ENCODE data around the gene MMP26.

DNA sequence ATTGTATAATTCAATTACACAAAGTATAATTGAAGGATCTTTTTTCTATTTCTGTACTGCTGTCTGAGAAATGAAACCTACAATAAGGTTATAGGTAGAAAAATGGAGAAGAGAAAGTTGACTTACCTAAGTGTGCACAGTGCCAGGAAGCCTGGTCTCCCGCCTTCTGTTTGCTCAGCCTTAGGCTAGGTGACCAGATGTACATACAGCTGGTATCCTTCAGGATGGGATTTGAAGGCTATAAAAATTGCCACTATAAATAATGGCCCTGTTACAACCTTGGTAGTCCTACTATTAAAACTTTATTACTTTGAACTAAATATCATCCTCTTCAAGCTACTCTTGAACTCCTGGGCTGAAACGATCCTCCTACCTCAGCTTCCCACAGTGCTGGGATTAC lies 26.6 kb upstream of the MMP26 start:
- TF ChIP-seq, protein P1, sequence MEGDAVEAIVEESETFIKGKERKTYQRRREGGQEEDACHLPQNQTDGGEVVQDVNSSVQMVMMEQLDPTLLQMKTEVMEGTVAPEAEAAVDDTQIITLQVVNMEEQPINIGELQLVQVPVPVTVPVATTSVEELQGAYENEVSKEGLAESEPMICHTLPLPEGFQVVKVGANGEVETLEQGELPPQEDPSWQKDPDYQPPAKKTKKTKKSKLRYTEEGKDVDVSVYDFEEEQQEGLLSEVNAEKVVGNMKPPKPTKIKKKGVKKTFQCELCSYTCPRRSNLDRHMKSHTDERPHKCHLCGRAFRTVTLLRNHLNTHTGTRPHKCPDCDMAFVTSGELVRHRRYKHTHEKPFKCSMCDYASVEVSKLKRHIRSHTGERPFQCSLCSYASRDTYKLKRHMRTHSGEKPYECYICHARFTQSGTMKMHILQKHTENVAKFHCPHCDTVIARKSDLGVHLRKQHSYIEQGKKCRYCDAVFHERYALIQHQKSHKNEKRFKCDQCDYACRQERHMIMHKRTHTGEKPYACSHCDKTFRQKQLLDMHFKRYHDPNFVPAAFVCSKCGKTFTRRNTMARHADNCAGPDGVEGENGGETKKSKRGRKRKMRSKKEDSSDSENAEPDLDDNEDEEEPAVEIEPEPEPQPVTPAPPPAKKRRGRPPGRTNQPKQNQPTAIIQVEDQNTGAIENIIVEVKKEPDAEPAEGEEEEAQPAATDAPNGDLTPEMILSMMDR (IDR thresholded peaks at IDR 0.05 in 8 of 11, conservative IDR thresholded peaks at IDR 0.05 in 3 of 11), result no peak
- TF ChIP-seq POLR2A (IDR thresholded peaks at IDR 0.05), result no peak
